GM23338 (cell line): ENCODE results near the gene HIVEP2. TPM values are rescaled to one million over a fixed set of nuclear protein-coding genes. Genes with fewer than 3 reads are reported as not detected.

Source experiments
- ATAC-seq: fragments of 200-7000 bp; cut with Tn5 transposase; 3 replicates; pipeline ENCODE4 v1.9.1; 2020
- DNase-seq: peaks from one replicate; pipeline ENCODE4 v3.0.0-alpha.2; 2015; ENCODE audit warnings: low spot score
- H2AFZ ChIP-seq: fragments of 200-600 bp; sonication (generic); 2 replicates; pipeline ENCODE4 v1.8.0; 2016; ENCODE audit warnings: antibody characterized with exemption, mild to moderate bottlenecking, moderate library complexity
- H3F3A ChIP-seq: fragments of 200-600 bp; sonication (generic); replicated peaks from 2 replicates; pipeline ENCODE4 v1.8.0; 2017; ENCODE audit warnings: antibody characterized with exemption, mixed run types, low read depth
- H3K27ac ChIP-seq: fragments of 200-600 bp; sonication (generic); 2 replicates; pipeline ENCODE4 v1.6.1; 2016; ENCODE audit warnings: low read depth
- H3K27me3 ChIP-seq: fragments of 200-600 bp; sonication (generic); 2 replicates; pipeline ENCODE4 v1.8.0; 2016; ENCODE audit warnings: mild to moderate bottlenecking, mixed run types, moderate library complexity; ENCODE audit not compliant: insufficient read depth
- H3K36me3 ChIP-seq: fragments of 200-600 bp; sonication (generic); 2 replicates; pipeline ENCODE4 v1.8.0; 2016; ENCODE audit warnings: mild to moderate bottlenecking; ENCODE audit not compliant: insufficient read depth
- H3K4me1 ChIP-seq: fragments of 200-600 bp; sonication (generic); 2 replicates; pipeline ENCODE4 v1.8.0; 2016; ENCODE audit warnings: mild to moderate bottlenecking, moderate library complexity; ENCODE audit not compliant: insufficient read depth
- H3K4me2 ChIP-seq: fragments of 200-600 bp; sonication (generic); 2 replicates; pipeline ENCODE4 v1.7.1; 2017; ENCODE audit warnings: mixed run types
- H3K4me3 ChIP-seq: fragments of 200-600 bp; sonication (generic); 2 replicates; pipeline ENCODE4 v1.6.1; 2016; ENCODE audit warnings: mixed run types
- H3K79me2 ChIP-seq: fragments of 200-600 bp; sonication (generic); replicated peaks from 2 replicates; pipeline ENCODE4 v1.8.0; 2017; ENCODE audit warnings: mild to moderate bottlenecking; ENCODE audit not compliant: insufficient read depth
- H3K9me2 ChIP-seq: fragments of 200-600 bp; sonication (generic); 2 replicates; pipeline ENCODE4 v1.8.0; 2017; ENCODE audit not compliant: insufficient read depth
- H4K20me1 ChIP-seq: fragments of 200-600 bp; sonication (generic); replicated peaks from 2 replicates; pipeline ENCODE4 v1.8.0; 2017; ENCODE audit warnings: mild to moderate bottlenecking; ENCODE audit not compliant: insufficient read depth
- H3K27ac Mint-ChIP-seq: 2 replicates; pipeline ENCODE4 v1.8.0; 2020; ENCODE audit warnings: inconsistent platforms, mild to moderate bottlenecking, moderate library complexity, mixed read lengths
- H3K27me3 Mint-ChIP-seq: 3 replicates; pipeline ENCODE4 v1.8.0; 2022; ENCODE audit warnings: low read depth, mild to moderate bottlenecking, moderate library complexity, mixed read lengths, inconsistent platforms; ENCODE audit not compliant: insufficient read depth, poor library complexity
- H3K36me3 Mint-ChIP-seq: 3 replicates; pipeline ENCODE4 v1.8.0; 2021; ENCODE audit warnings: low read depth, mild to moderate bottlenecking, inconsistent platforms, moderate library complexity, mixed read lengths
- H3K4me1 Mint-ChIP-seq: 3 replicates; pipeline ENCODE4 v1.8.0; 2020; ENCODE audit warnings: mild to moderate bottlenecking, inconsistent platforms, mixed read lengths
- H3K4me3 Mint-ChIP-seq: 3 replicates; pipeline ENCODE4 v1.8.0; 2021; ENCODE audit warnings: moderate library complexity, mild to moderate bottlenecking, inconsistent platforms, mixed read lengths
- H3K9me3 Mint-ChIP-seq: 3 replicates; pipeline ENCODE4 v1.8.0; 2020; ENCODE audit warnings: moderate library complexity, mild to moderate bottlenecking, inconsistent platforms, mixed read lengths
- CREB1 ChIP-seq: fragments of 250-450 bp; sonication (Bioruptor Pico); IDR thresholded peaks from 2 replicates; pipeline ENCODE4 v1.5.0; 2020; ENCODE audit warnings: low read depth, mild to moderate bottlenecking, moderate library complexity
- CTCF ChIP-seq, 2 experiments: fragments of 200-600 bp in 1 of 2; sonication (generic) in 1 of 2; conservative IDR thresholded peaks; 2 replicates each; pipeline versions ENCODE4 v1.5.1 to v1.6.1; 2016 to 2017; ENCODE audit warnings: antibody characterized with exemption in 2 of 2, low read depth in 2 of 2, mild to moderate bottlenecking in 2 of 2, moderate library complexity in 1 of 2
- ETS1 ChIP-seq: IDR thresholded peaks from 2 replicates; pipeline ENCODE4 v1.6.1; 2016; ENCODE audit warnings: antibody characterized with exemption
- EZH2 ChIP-seq: fragments of 200-600 bp; sonication (generic); IDR thresholded peaks from one replicate; pipeline ENCODE4 v1.8.0; 2017; ENCODE audit warnings: antibody characterized with exemption, mild to moderate bottlenecking, low read depth; ENCODE audit not compliant: unreplicated experiment
- EZH2phosphoT487 ChIP-seq: fragments of 200-600 bp; sonication (generic); IDR thresholded peaks from one replicate; pipeline ENCODE4 v1.8.1; 2018; ENCODE audit warnings: antibody characterized with exemption; ENCODE audit not compliant: unreplicated experiment
- JUNB ChIP-seq: IDR thresholded peaks from one replicate; pipeline ENCODE4 v1.6.1; 2016; ENCODE audit warnings: antibody characterized with exemption; ENCODE audit not compliant: unreplicated experiment
- NANOG ChIP-seq: IDR thresholded peaks from 2 replicates; pipeline ENCODE4 v1.6.1; 2016; ENCODE audit warnings: antibody characterized with exemption, borderline replicate concordance
- POLR2AphosphoS5 ChIP-seq: IDR thresholded peaks from 2 replicates; pipeline ENCODE4 v1.6.1; 2016; ENCODE audit warnings: antibody characterized with exemption, low read depth
- REST ChIP-seq: IDR thresholded peaks from one replicate; pipeline ENCODE4 v1.6.1; 2018; ENCODE audit warnings: antibody characterized with exemption; ENCODE audit not compliant: unreplicated experiment
- STAT1 ChIP-seq: IDR thresholded peaks from one replicate; pipeline ENCODE4 v1.6.1; 2016; ENCODE audit warnings: antibody characterized with exemption; ENCODE audit not compliant: unreplicated experiment
- ZNF114 ChIP-seq: fragments of 250-450 bp; sonication (Bioruptor Pico); IDR thresholded peaks from 2 replicates; pipeline ENCODE4 v1.5.0; 2020; ENCODE audit warnings: mild to moderate bottlenecking, moderate library complexity
- ZNF331 ChIP-seq: fragments of 250-450 bp; sonication (Bioruptor Pico); IDR thresholded peaks from 2 replicates; pipeline ENCODE4 v1.5.0; 2020; ENCODE audit warnings: low read depth, mild to moderate bottlenecking, moderate library complexity
- ZNF462 ChIP-seq: fragments of 250-450 bp; sonication (Bioruptor Pico); IDR thresholded peaks from 2 replicates; pipeline ENCODE4 v1.5.0; 2020; ENCODE audit warnings: mild to moderate bottlenecking, moderate library complexity
- polyA plus RNA-seq: library from polyadenylated mRNA; unstranded; fragments of >200 nt; fragmentation: Nextera tagmentation; extraction: Ambion mirVana; gene quantifications from 2 replicates; pipeline ENCODE4 v1.2.1, GENCODE V29; 2016
- total RNA-seq: library from RNA; depleted of rRNA; stranded (reverse); fragments of >200 nt; shearing (Covaris generic); gene quantifications from 2 replicates; pipeline ENCODE4 v1.2.3, GENCODE V29; 2014

Gene HIVEP2
- total and polyA plus RNA-seq, 2 experiments from 2014 or later, result 1.5 to 7.4 TPM

GRCh38 chr6:142984386-142984785 is 39.4 kb upstream of the HIVEP2 start:
- H3K9me2 ChIP-seq, result peaks cover 18% of the 10 kb centered on the region
- H3K27ac Mint-ChIP-seq, result no peak overlapping the region
- H3K4me1 ChIP-seq, result no peaks in the 10 kb centered on the region
- no peak overlapping the region for H3K4me3 Mint-ChIP-seq
- no peaks in the 10 kb centered on the region for H4K20me1 ChIP-seq
- H3K4me1 Mint-ChIP-seq, result no peaks in the 10 kb centered on the region
- H3K4me3 ChIP-seq, result no peak overlapping the region
- TF ChIP-seq EZH2phosphoT487 (no peak), POLR2AphosphoS5 (no peak), ZNF462 (no peak), CTCF (conservative IDR thresholded peaks at IDR 0.05; ENCODE audit: low read depth in 2 of 2) (no peak), CREB1 (no peak), JUNB (no peak), ETS1 (no peak), ZNF114 (CRISPR knock-in tag) (no peak), REST (no peak), ZNF331 (CRISPR knock-in tag) (no peak), EZH2 (no peak), NANOG (no peak), STAT1 (no peak)
- no peaks in the 10 kb centered on the region for H3K79me2 ChIP-seq
- H3K27ac ChIP-seq, result no peak overlapping the region
- ATAC-seq, result no peak
- H3F3A ChIP-seq, result no peaks in the 10 kb centered on the region
- H3K36me3 ChIP-seq, result no peaks in the 10 kb centered on the region
- H3K27me3 ChIP-seq, result no peaks in the 10 kb centered on the region
- DNase-seq, result no peak
- H3K27me3 Mint-ChIP-seq, result no peaks in the 10 kb centered on the region
- no peaks in the 10 kb centered on the region; the same call in 2 of the 3 replicates for H3K36me3 Mint-ChIP-seq
- H3K4me2 ChIP-seq, result no peak overlapping the region
- peaks cover 26% of the 10 kb centered on the region for H3K9me3 Mint-ChIP-seq
- H2AFZ ChIP-seq, result no peak overlapping the region
